HepG2 (cell line): Measurements from ENCODE around the gene PARD3. TPM values are rescaled to one million over a fixed set of nuclear protein-coding genes. Genes with fewer than 3 reads are reported as not detected.

Source experiments
- ATAC-seq: fragments of 200-7000 bp; cut with Tn5 transposase; 3 replicates; pipeline ENCODE4 v1.9.1; 2020; ENCODE audit warnings: mild to moderate bottlenecking, moderate library complexity
- BruUV-seq: library from RNA; stranded (reverse); fragments of 400-500 nt; replicated peaks from 2 replicates; lab custom pipeline; 2021; lab: Mats Ljungman, UMichigan
- CTCF ChIA-PET: fragments of 300-600 bp; formaldehyde crosslinking; extraction: SDS; loops from one replicate; lab custom pipeline; 2021; ENCODE audit warnings: low total read pairs, inconsistent platforms, low intra/inter-chr PET ratio; lab: Yijun Ruan, JAX
- POLR2A ChIA-PET: fragments of 350-600 bp; sonication (Branson Sonifier 250); formaldehyde crosslinking; loops from one replicate; lab custom pipeline; 2020; ENCODE audit warnings: antibody characterized with exemption, inconsistent platforms; lab: Yijun Ruan, JAX
- DNase-seq: peaks from one replicate; pipeline ENCODE4 v3.0.0-alpha.2; 2015; ENCODE audit warnings: low spot score
- FAIRE-seq: peaks from 3 replicates; lab custom pipeline; 2011; peaks lifted over from hg19 to GRCh38; lab: Jason Lieb, UNC
- H2AFZ ChIP-seq: one replicate; pipeline ENCODE4 v1.6.1; 2011; ENCODE audit warnings: low read length, inconsistent platforms
- H3K27ac ChIP-seq: fragments of 300-600 bp; 3 replicates; pipeline ENCODE4 v1.8.0; 2011; ENCODE audit warnings: mixed run types, mild to moderate bottlenecking, mixed read lengths, low read length, inconsistent platforms; ENCODE audit not compliant: insufficient read depth; ENCODE audit errors: extremely low read length
- H3K27me3 ChIP-seq, 2 experiments: fragments of 200-600 bp in 1 of 2; 2 replicates in 1 of 2; 3 replicates in 1 of 2; pipeline versions ENCODE4 v1.6.0 to v1.8.0; 2011; ENCODE audit warnings: low read length in 2 of 2, mild to moderate bottlenecking in 2 of 2, moderate library complexity in 2 of 2, inconsistent platforms in 1 of 2; ENCODE audit not compliant: insufficient read depth in 2 of 2, control insufficient read depth in 1 of 2
- H3K36me3 ChIP-seq, 2 experiments: fragments of 200-600 bp in 1 of 2; replicated peaks in 1 of 2; 2 replicates in 1 of 2; 3 replicates in 1 of 2; pipeline versions ENCODE4 v1.5.1 to v1.8.0; 2011; ENCODE audit warnings: low read length in 2 of 2, inconsistent platforms in 1 of 2; ENCODE audit not compliant: insufficient read depth in 2 of 2, control insufficient read depth in 1 of 2
- H3K4me1 ChIP-seq: 2 replicates; pipeline ENCODE4 v1.5.1; 2012; ENCODE audit warnings: low read length, inconsistent platforms; ENCODE audit not compliant: insufficient read depth
- H3K4me2 ChIP-seq: 2 replicates; pipeline ENCODE4 v1.6.0; 2011; ENCODE audit warnings: low read depth, low read length, inconsistent platforms
- H3K4me3 ChIP-seq, 3 experiments: fragments of 200-600 bp in 1 of 3; sonication (generic), shearing (Covaris generic) in 1 of 3; replicated peaks in 1 of 3; 2 replicates each; pipeline ENCODE4 v1.5.1; 2011 to 2016; ENCODE audit warnings: low read length in 3 of 3, inconsistent platforms in 2 of 3, low read depth in 2 of 3, mild to moderate bottlenecking in 2 of 3, control low read depth in 1 of 3, mixed read lengths in 1 of 3; ENCODE audit not compliant: insufficient read depth in 1 of 3
- H3K79me2 ChIP-seq: one replicate; pipeline ENCODE4 v1.6.1; 2011; ENCODE audit warnings: low read length, inconsistent platforms; ENCODE audit not compliant: insufficient read depth
- H3K9ac ChIP-seq: 2 replicates; pipeline ENCODE4 v1.6.0; 2011; ENCODE audit warnings: mild to moderate bottlenecking, low read depth, low read length, inconsistent platforms; ENCODE audit not compliant: insufficient read depth
- H3K9me3 ChIP-seq: 2 replicates; pipeline ENCODE4 v1.5.1; 2012; ENCODE audit warnings: mild to moderate bottlenecking, low read length
- H4K20me1 ChIP-seq: 2 replicates; pipeline ENCODE4 v1.6.0; 2011; ENCODE audit warnings: inconsistent platforms, mild to moderate bottlenecking, low read length, moderate library complexity; ENCODE audit not compliant: insufficient read depth
- HINFP ChIP-seq: sonication (generic); formaldehyde crosslinking; IDR thresholded peaks from 2 replicates; pipeline ENCODE4 v1.4.0; 2020; ENCODE audit warnings: low read depth, mild to moderate bottlenecking, missing genetic modification reagents
- MAX ChIP-seq: IDR thresholded peaks from 2 replicates; pipeline ENCODE4 v1.6.1; 2012; ENCODE audit warnings: inconsistent platforms
- NR2F6 ChIP-seq, 2 experiments: IDR thresholded peaks; 2 replicates each; pipeline ENCODE4 v1.6.1; 2016; ENCODE audit warnings: antibody characterized with exemption in 1 of 2, mild to moderate bottlenecking in 1 of 2
- RAD21 ChIP-seq: fragments of 450-650 bp; formaldehyde crosslinking; IDR thresholded peaks from 2 replicates; pipeline ENCODE4 v1.5.0; 2020; ENCODE audit warnings: mild to moderate bottlenecking
- SNAPC5 ChIP-seq: sonication (generic); formaldehyde crosslinking; IDR thresholded peaks from 2 replicates; pipeline ENCODE4 v1.8.1; 2023; ENCODE audit warnings: mild to moderate bottlenecking, missing genetic modification reagents, borderline replicate concordance
- STAG1 ChIP-seq: sonication (generic); formaldehyde crosslinking; IDR thresholded peaks from 2 replicates; pipeline ENCODE4 v1.4.0; 2020; ENCODE audit warnings: missing genetic modification reagents
- TRAFD1 ChIP-seq: sonication (generic); formaldehyde crosslinking; IDR thresholded peaks from 2 replicates; pipeline ENCODE4 v1.5.1; 2020; ENCODE audit warnings: missing genetic modification reagents, mild to moderate bottlenecking, borderline replicate concordance
- ZNF331 ChIP-seq: sonication (generic); formaldehyde crosslinking; IDR thresholded peaks from 2 replicates; pipeline ENCODE4 v1.4.0; 2020; ENCODE audit warnings: missing genetic modification reagents
- ZNF557 ChIP-seq: sonication (generic); formaldehyde crosslinking; IDR thresholded peaks from 2 replicates; pipeline ENCODE4 v1.4.0; 2020; ENCODE audit warnings: missing genetic modification reagents
- ZNF646 ChIP-seq: sonication (generic); formaldehyde crosslinking; IDR thresholded peaks from 2 replicates; pipeline ENCODE4 v1.9.0; 2021; ENCODE audit warnings: mild to moderate bottlenecking, missing genetic modification reagents
- WGBS: methylation state at CpG from one replicate; pipeline ENCODE4 v1.1.6; 2017; ENCODE audit warnings: low lambda C conversion rate; 5-methylcytosine and 5-hydroxymethylcytosine counted together
- in situ Hi-C: cut with HindIII; loops from 2 replicates; pipeline ENCODE4 v1.10.0; 2017; ENCODE audit warnings: low pct_unique_long_range_greater_than_20kb; ENCODE audit not compliant: extremely low pct_ligation_motif_present
- intact Hi-C: fragments of 100-400 bp; cut with micrococcal nuclease; formaldehyde crosslinking; loops from one replicate; pipeline ENCODE4 v1.10.0; 2022; ENCODE audit not compliant: unreplicated experiment
- polyA plus RNA-seq, 8 experiments: library from polyadenylated mRNA; depleted of rRNA in 3 of 8; stranded (reverse) in 7 of 8; unstranded in 1 of 8; fragments of >200 nt; fragmentation: Illumina TruSeq in 4 of 8; extraction: Trizol in 4 of 8; gene quantifications; 2 replicates each; pipeline versions ENCODE4 v1.2.1 to v1.2.3, GENCODE V29; 2011 to 2016; ENCODE audit warnings: low read depth in 4 of 8, missing spikeins in 1 of 8, mixed read lengths in 1 of 8; ENCODE audit not compliant: insufficient read depth in 1 of 8
- total RNA-seq, 5 experiments: library from RNA; depleted of rRNA; stranded (reverse); fragments of >200 nt; fragmentation: Illumina TruSeq; extraction: Trizol; gene quantifications; 2 replicates each; pipeline ENCODE4 v1.2.3, GENCODE V29; 2016; ENCODE audit warnings: low read depth in 1 of 5

The PARD3 gene
- total and polyA plus RNA-seq, 2 of the 13 experiments (the other 11 are each of a cell fraction or from before 2014, with no cell fraction given) = 40.9 to 60.0 TPM

GRCh38 chr10:34826221-34826620 lies 11.1 kb upstream of the PARD3 start (continued):
- peak; percentile 87 for TF ChIP-seq ZNF646
- TF ChIP-seq SNAPC5 = no peak
- TF ChIP-seq RAD21 (CRISPR knock-in tag) = peak; percentile 51
- peak; percentile 84 for TF ChIP-seq STAG1 (CRISPR knock-in tag)

GRCh38 chr10:34825414-34825813 lies 10.3 kb upstream of the PARD3 start:
- no peak overlapping the region for H3K4me3 ChIP-seq
- no TSS peak for BruUV-seq
- no peak overlapping the region for H3K9ac ChIP-seq
- ATAC-seq (no peak), DNase-seq (no peak), FAIRE-seq (no peak)
- H4K20me1 ChIP-seq = no peaks in the 10 kb centered on the region
- 26% methylated on average over 2 of the region's 2 CpGs for WGBS
- H3K79me2 ChIP-seq = no peaks in the 10 kb centered on the region
- TF ChIP-seq TRAFD1 (CRISPR knock-in tag) = no peak
- TF ChIP-seq ZNF331 (CRISPR knock-in tag) = no peak
- TF ChIP-seq ZNF557 (CRISPR knock-in tag) = no peak
- TF ChIP-seq MAX = no peak
- TF ChIP-seq HINFP (CRISPR knock-in tag) = no peak
- TF ChIP-seq NR2F6 (IDR thresholded peaks at IDR 0.05) = no peak
- no peak for TF ChIP-seq NR2F6 (CRISPR knock-in tag; IDR thresholded peaks at IDR 0.05)
- in situ Hi-C loops = loop anchor here (5.0 kb wide), 1 partner anchor 173 kb away; no protein-coding TSS in a partner anchor
- no peaks in the 10 kb centered on the region for H3K36me3 ChIP-seq
- POLR2A ChIA-PET = interaction anchor here (1.3 kb wide), 1 partner anchor 10 kb away, joined by 5 read pairs; the partner anchor contains the start of gene PARD3
- CTCF ChIA-PET = interaction anchor here (1.2 to 1.3 kb wide), 2 partner anchors 169 to 170 kb away, joined by 5 to 6 read pairs; no protein-coding TSS in a partner anchor
- peaks cover 36% of the 10 kb centered on the region for H3K4me1 ChIP-seq
- no peaks in the 10 kb centered on the region for H3K9me3 ChIP-seq
- H3K27ac ChIP-seq = no peak overlapping the region
- intact Hi-C loops = loop anchor here (5.0 kb wide), 2 partner anchors 103 to 143 kb away; no protein-coding TSS in a partner anchor
- H3K27me3 ChIP-seq = no peaks in the 10 kb centered on the region; a peak in 1 of 5 replicates
- no peak overlapping the region for H2AFZ ChIP-seq
- H3K4me2 ChIP-seq = no peak overlapping the region
